ENCODE measurements around the gene TTL.
"Not testable (repeated sequence)": the region's sequence is repeated elsewhere in the genome, so short reads cannot be mapped to it uniquely, and the experiment has no call there.

DNA sequence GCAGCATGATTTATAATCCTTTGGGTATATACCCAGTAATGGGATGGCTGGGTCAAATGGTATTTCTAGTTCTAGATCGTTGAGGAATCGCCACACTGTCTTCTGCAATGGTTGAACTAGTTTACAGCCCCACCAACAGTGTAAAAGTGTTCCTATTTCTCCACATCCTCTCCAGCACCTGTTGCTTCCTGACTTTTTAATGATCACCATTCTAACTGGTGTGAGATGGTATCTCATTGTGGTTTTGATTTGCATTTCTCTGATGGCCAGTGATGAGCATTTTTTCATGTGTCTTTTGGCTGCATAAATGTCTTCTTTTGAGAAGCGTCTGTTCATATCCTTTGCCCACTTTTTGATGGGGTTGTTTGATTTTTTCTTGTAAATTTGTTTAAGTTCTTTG, 42.3 kb downstream of the TTL start:
- TF ChIP-seq, protein P1, sequence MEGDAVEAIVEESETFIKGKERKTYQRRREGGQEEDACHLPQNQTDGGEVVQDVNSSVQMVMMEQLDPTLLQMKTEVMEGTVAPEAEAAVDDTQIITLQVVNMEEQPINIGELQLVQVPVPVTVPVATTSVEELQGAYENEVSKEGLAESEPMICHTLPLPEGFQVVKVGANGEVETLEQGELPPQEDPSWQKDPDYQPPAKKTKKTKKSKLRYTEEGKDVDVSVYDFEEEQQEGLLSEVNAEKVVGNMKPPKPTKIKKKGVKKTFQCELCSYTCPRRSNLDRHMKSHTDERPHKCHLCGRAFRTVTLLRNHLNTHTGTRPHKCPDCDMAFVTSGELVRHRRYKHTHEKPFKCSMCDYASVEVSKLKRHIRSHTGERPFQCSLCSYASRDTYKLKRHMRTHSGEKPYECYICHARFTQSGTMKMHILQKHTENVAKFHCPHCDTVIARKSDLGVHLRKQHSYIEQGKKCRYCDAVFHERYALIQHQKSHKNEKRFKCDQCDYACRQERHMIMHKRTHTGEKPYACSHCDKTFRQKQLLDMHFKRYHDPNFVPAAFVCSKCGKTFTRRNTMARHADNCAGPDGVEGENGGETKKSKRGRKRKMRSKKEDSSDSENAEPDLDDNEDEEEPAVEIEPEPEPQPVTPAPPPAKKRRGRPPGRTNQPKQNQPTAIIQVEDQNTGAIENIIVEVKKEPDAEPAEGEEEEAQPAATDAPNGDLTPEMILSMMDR (IDR thresholded peaks at IDR 0.05) = not testable (repeated sequence)
- TF ChIP-seq POLR2A (IDR thresholded peaks at IDR 0.05) = not testable (repeated sequence)
